ENCODE data around the gene SEC14L5. TPM values are rescaled to one million over a fixed set of nuclear protein-coding genes. Genes with fewer than 3 reads are reported as not detected.

The SEC14L5 gene
- total RNA-seq (2012; rRNA removed): under 0.01 TPM in 2 replicates

DNA sequence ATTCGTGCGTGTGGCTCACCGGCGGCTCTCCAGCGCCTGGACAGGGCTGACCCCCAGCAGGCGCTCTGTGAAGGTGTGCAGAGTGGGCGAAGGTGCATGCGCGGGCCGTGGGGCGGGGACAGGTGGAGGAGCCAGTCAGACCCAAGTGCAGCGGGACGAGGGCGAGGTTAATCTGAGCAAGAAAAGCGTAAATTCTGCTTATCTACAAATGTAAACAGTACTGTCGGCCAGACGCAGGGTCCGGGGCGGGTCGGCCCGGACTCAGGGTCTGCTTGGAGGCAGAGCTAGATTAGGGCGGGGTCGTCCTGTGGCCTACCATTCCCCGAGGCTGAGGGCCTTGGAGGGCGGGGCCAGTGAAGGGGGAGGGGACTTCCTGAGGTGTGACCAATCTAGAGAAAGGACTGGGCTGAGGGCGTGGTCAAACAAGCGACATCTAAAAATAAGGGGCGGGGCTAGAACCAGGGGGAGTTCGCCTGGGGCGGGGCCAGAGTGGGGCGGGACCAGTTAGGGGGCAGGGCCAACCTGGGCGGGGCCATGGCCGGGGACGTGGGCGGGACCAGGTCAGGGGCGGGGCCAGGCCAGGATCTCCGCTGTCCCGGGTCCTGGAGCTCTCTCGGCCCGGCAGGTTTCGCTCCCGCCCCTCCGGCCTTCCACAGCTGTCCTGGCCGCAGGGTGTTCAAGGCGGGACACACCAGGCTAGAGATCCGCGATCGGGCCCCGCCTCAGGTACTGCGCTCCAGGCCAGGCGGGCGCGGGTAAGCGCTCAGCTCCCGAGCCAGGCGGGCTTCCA, at the start of gene SEC14L5:
Gene SEC14L5 (plus strand): TSS at position 611 of the 790 bp plus-strand sequence. CDS start 994 bp downstream, outside the sequence.
- H3K36me3 ChIP-seq (ENCODE audit: insufficient read depth, low read length): no peaks in the 10 kb centered on the region
- peak within 1 kb of the TSS; percentile 74 for H3K4me3 ChIP-seq (ENCODE audit: low read length)
- H3K4me2 ChIP-seq (ENCODE audit: low read length): peak within 1 kb of the TSS; percentile 97
- H3K4me1 ChIP-seq (ENCODE audit: control insufficient read depth, insufficient read depth, low read length): peaks cover 14% of the 10 kb centered on the region
- H3K9ac ChIP-seq (ENCODE audit: low read depth, low read length): peak within 1 kb of the TSS; percentile 63
- no peaks in the 10 kb centered on the region for H3K9me3 ChIP-seq (replicated peaks; ENCODE audit: low read length)
- peaks cover 23% of the 10 kb centered on the region for H3K27me3 ChIP-seq (ENCODE audit: control insufficient read depth, insufficient read depth, low read length)

DNA sequence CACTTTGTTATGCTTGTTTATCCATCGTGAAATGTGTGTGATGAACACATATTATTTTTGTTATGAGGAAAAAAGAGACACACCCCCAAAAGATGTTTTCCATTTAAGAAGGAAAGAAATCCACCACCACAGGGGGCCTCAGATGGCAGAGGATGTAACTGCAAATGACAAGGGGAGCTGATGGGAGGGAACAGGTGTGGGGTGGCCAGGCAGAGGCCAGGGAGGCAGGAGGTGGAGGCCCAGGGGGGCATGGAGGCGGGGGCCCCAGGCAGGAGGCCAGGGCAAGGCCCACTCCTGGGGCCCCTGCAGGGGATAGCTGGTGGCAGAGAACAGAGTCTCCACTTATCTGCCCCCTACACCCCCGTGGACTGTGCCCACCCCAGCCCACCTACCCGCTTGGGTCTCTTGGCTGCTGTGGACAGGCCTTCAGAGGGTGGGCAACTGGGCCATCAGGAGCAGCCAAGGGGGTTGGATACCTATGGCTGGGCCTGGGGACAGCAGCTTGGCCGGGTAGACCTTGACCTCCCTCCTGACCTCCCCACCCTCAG, 49.2 kb upstream of the SEC14L5 start:
- H3K9me3 ChIP-seq (replicated peaks; ENCODE audit: low read length): no peaks in the 10 kb centered on the region
- no peaks in the 10 kb centered on the region for H3K4me1 ChIP-seq (ENCODE audit: control insufficient read depth, insufficient read depth, low read length)
- no peak overlapping the region for H3K9ac ChIP-seq (ENCODE audit: low read depth, low read length)
- no peak overlapping the region for H3K4me2 ChIP-seq (ENCODE audit: low read length)
- peaks cover 19% of the 10 kb centered on the region for H3K27me3 ChIP-seq (ENCODE audit: control insufficient read depth, insufficient read depth, low read length)
- no peak overlapping the region for H3K4me3 ChIP-seq (ENCODE audit: low read length)
- H3K36me3 ChIP-seq (ENCODE audit: insufficient read depth, low read length): no peaks in the 10 kb centered on the region

DNA sequence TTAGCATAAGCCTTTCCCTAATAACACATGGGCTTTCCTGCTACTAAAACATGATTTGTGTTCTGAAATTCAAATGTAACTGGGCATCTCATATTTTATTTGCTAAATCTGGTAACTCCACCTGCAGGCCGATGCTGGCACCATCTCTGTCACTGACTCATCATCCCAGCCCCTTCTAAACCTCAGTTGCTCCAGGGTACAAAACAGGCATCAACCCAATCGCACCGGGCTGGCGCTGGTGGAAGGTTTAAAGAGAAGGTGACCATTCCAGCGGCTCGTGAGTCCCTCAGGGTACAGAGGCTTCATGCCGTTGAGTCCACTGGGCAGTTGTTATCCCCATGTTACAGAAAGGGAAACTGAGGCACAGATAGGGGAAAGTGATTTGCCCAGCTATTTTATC, 48.3 kb upstream of the SEC14L5 start:
- Histone ChIP-seq H3K4me3 (ENCODE audit: low read length) (no peak overlapping the region), H3K36me3 (ENCODE audit: insufficient read depth, low read length) (no peaks in the 10 kb centered on the region), H3K27me3 (ENCODE audit: control insufficient read depth, insufficient read depth, low read length) (peaks cover 11% of the 10 kb centered on the region), H3K4me2 (ENCODE audit: low read length) (no peak overlapping the region), H3K9ac (ENCODE audit: low read depth, low read length) (no peak overlapping the region), H3K9me3 (replicated peaks; ENCODE audit: low read length) (no peaks in the 10 kb centered on the region), H3K4me1 (ENCODE audit: control insufficient read depth, insufficient read depth, low read length) (peaks cover under 1% of the 10 kb centered on the region)

DNA sequence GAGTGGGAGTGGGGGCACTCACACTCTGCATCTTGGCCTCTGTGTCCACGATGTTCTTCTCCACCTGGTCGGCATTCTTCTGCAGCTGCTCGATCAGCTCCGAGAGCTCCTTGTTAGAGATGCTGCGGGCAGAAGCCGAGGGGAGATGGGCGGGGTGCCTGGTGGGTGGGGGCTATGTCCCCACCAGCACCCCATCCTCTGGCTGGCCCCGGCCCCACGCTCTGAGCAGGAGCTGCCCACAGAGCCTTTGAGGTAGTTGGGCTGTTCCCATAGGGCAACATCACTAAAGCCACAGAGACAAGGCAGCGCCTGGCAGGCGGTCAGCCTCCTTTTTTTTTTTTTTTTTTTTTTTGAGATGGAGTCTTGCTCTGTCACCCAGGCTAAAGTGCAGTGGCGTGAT, 47.3 kb upstream of the SEC14L5 start:
- H3K4me3 ChIP-seq (ENCODE audit: low read length): no peak overlapping the region
- H3K9ac ChIP-seq (ENCODE audit: low read depth, low read length): no peak overlapping the region
- H3K4me2 ChIP-seq (ENCODE audit: low read length): no peak overlapping the region
- H3K27me3 ChIP-seq (ENCODE audit: control insufficient read depth, insufficient read depth, low read length): peaks cover 8% of the 10 kb centered on the region
- H3K36me3 ChIP-seq (ENCODE audit: insufficient read depth, low read length): no peaks in the 10 kb centered on the region
- peaks cover 9% of the 10 kb centered on the region for H3K4me1 ChIP-seq (ENCODE audit: control insufficient read depth, insufficient read depth, low read length)
- H3K9me3 ChIP-seq (replicated peaks; ENCODE audit: low read length): no peaks in the 10 kb centered on the region

DNA sequence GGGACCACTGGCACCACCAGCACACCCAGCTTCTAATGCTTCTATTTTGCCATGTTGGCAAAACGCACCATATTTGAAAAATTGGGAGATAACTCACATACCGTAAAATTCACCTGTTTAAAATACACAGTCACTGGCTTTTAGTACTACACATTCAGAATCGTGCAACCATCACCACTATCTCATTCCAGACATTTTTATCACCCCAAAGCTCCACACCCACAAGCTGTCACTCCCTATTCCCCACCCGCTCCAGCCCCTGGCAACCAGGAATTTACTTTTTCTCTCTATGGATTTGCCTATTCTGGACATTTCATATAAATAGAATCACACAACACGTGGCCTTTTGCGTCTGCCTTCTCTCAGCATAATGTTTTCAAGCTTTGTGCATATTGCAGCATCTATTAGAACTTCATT, 46.2 kb upstream of the SEC14L5 start:
- Histone ChIP-seq H3K4me3 (ENCODE audit: low read length) (no peak overlapping the region), H3K36me3 (ENCODE audit: insufficient read depth, low read length) (no peaks in the 10 kb centered on the region), H3K9ac (ENCODE audit: low read depth, low read length) (no peak overlapping the region), H3K27me3 (ENCODE audit: control insufficient read depth, insufficient read depth, low read length) (peaks cover 8% of the 10 kb centered on the region), H3K4me2 (ENCODE audit: low read length) (no peak overlapping the region), H3K9me3 (replicated peaks; ENCODE audit: low read length) (no peaks in the 10 kb centered on the region), H3K4me1 (ENCODE audit: control insufficient read depth, insufficient read depth, low read length) (peaks cover 16% of the 10 kb centered on the region)

DNA sequence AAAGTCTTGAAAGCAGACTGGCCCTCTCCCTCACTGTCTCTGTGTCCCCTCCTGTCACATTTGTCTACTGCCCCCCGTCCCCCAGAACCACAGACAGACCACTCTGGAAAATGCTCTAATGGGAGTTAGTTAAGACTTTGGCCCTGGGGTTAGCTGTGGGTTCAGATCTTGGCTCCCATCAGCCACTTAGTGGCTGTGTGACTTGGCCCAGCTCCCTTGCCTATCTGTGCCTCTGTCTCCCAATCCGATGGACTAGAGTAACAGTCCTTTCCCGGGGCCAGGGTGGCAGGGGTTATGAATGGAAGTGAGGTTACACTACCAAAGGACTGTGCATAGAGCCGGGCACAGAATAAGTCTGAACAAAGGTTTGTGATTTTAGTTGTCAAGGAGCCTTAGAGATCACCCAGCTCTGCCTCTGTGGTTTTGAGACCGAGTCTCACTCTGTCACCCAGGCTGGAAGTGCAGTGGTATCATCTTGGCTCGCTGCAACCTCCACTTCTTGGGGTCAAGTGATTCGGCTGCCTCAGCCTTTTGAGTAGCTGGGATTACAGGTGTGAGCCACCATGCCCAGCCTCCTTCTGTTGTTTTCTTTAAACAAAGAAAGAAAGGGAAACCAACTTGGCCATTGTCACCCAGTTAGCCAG, 44.9 kb upstream of the SEC14L5 start:
- H3K9me3 ChIP-seq (replicated peaks; ENCODE audit: low read length): no peaks in the 10 kb centered on the region
- H3K9ac ChIP-seq (ENCODE audit: low read depth, low read length): no peak overlapping the region
- H3K27me3 ChIP-seq (ENCODE audit: control insufficient read depth, insufficient read depth, low read length): peaks cover 8% of the 10 kb centered on the region
- H3K36me3 ChIP-seq (ENCODE audit: insufficient read depth, low read length): no peaks in the 10 kb centered on the region
- H3K4me2 ChIP-seq (ENCODE audit: low read length): no peak overlapping the region
- H3K4me1 ChIP-seq (ENCODE audit: control insufficient read depth, insufficient read depth, low read length): peaks cover 23% of the 10 kb centered on the region
- no peak overlapping the region for H3K4me3 ChIP-seq (ENCODE audit: low read length)

DNA sequence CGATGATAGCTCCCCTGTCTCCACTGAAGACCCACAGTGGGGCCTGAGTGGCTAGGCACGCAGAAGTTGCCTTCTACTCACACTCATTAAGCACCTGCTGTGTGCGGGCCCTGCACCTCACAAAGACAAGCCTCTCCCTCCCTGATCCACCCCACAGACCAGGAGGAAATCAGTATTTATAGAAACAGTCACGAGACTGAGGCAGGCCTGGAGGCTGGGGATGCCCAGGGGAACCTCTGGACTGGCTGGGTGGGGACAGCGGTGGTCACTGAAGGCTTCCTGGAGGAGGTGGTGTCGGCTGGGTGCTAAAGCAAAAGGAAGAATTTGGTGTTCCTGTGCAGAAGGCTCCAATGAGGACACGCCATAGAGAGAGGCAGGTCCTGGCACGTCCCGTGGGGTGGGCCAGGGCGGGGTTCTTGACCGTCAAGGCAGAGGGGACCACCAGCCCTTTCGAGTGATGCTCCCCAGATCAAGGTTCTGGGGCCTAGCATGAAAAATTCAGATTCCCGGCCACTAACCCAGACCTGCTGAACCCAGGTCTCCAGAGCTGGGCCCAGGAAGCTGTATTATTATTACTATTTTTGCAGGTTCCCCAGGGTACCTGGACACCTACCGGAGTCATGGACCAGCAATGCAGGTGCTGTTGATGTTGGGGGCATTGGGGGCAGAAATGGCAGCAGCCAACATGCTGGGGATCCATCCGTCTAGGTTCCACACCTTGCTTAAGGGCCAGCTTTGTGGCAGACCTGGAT, 44.2 kb upstream of the SEC14L5 start:
- H3K4me1 ChIP-seq (ENCODE audit: control insufficient read depth, insufficient read depth, low read length): peaks cover 23% of the 10 kb centered on the region
- H3K36me3 ChIP-seq (ENCODE audit: insufficient read depth, low read length): no peaks in the 10 kb centered on the region
- H3K27me3 ChIP-seq (ENCODE audit: control insufficient read depth, insufficient read depth, low read length): peaks cover 8% of the 10 kb centered on the region
- no peak overlapping the region for H3K4me2 ChIP-seq (ENCODE audit: low read length)
- H3K4me3 ChIP-seq (ENCODE audit: low read length): no peak overlapping the region
- no peaks in the 10 kb centered on the region for H3K9me3 ChIP-seq (replicated peaks; ENCODE audit: low read length)
- H3K9ac ChIP-seq (ENCODE audit: low read depth, low read length): no peak overlapping the region

DNA sequence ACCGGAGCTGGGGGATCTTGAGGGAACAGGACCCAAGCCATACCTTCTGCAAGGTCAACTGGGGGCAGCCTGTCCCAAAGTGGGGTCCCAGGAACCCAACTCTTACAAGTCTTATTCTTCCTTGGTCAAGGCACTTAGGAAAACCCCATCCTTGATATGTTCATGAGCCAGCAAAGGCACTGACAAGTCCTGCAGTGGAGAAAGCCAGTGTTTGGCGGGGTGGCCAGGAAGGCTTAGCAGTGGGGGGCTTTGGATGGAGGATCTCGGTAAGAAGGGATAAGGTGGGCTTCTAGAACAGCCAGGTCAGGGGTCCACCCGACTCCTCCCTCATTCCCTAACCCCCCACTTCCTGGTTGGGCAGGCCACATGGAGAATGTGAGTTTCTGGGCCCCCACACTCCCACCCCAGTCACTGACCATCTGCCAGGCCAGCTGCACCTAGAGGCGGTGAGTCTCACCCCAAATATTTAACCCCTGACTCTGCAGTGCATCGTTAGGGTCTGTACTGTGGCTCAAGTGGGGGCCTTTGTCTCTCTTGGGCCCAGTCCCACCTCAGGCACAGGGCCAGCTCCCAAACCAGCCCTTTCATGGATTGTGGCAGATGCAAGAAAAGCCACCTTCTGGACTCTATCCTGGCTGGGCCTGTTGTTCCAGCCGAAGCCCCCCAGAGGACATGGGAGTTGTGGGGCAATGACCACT, 43.5 kb upstream of the SEC14L5 start:
- Histone ChIP-seq H3K36me3 (ENCODE audit: insufficient read depth, low read length) (no peaks in the 10 kb centered on the region), H3K4me2 (ENCODE audit: low read length) (no peak overlapping the region), H3K9me3 (replicated peaks; ENCODE audit: low read length) (no peaks in the 10 kb centered on the region), H3K4me1 (ENCODE audit: control insufficient read depth, insufficient read depth, low read length) (peaks cover 23% of the 10 kb centered on the region), H3K4me3 (ENCODE audit: low read length) (no peak overlapping the region), H3K9ac (ENCODE audit: low read depth, low read length) (no peak overlapping the region), H3K27me3 (ENCODE audit: control insufficient read depth, insufficient read depth, low read length) (peaks cover 8% of the 10 kb centered on the region)

DNA sequence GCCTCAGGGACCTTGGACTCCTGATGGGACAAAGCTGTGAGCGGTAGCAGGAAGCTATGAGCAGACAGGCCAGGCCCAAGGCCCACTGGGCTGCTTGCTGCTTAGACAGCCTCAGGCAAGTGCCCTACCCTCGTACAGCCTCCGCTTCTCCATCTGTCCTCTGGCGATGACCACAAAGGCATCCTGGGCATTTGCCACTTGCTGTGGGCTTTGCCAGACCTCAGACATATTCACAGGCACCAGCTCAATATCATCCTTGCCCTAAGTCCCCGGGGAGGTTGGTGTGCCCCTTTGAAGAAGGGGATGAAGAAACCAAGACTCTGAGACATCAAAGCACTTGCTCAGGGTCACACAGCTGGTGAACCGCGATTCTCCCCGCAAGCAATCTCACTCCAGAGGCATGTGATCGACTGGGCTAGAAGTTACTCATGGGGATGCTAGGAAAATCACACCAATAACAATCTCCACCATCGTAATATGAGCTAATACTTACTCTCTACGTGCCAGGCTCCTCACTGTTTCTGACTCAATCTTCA, 42.8 kb upstream of the SEC14L5 start:
- Histone ChIP-seq H3K9ac (ENCODE audit: low read depth, low read length) (no peak overlapping the region), H3K36me3 (ENCODE audit: insufficient read depth, low read length) (no peaks in the 10 kb centered on the region), H3K4me1 (ENCODE audit: control insufficient read depth, insufficient read depth, low read length) (peaks cover 23% of the 10 kb centered on the region), H3K9me3 (replicated peaks; ENCODE audit: low read length) (no peaks in the 10 kb centered on the region), H3K4me3 (ENCODE audit: low read length) (no peak overlapping the region), H3K4me2 (ENCODE audit: low read length) (no peak overlapping the region), H3K27me3 (ENCODE audit: control insufficient read depth, insufficient read depth, low read length) (peaks cover 4% of the 10 kb centered on the region)

DNA sequence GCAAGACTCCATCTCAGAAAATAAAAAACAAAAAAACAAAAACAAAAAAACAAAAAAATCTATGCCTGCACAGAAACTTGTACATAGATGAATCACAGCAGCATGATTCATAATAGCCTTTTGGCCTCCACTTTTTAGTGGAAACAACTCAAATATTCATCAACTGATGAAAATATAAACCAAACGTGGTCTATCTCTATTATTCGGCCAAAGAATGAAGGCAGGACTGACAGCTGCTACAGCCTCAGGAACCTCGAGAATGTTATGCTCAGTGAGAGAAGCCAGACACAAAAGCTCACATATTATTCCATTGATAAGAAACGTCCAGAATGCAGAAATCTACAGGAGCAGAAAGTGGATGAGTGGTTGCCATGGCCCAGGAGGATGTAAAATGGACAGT, 41.0 kb upstream of the SEC14L5 start:
- H3K9ac ChIP-seq (ENCODE audit: low read depth, low read length): no peak overlapping the region
- no peaks in the 10 kb centered on the region for H3K36me3 ChIP-seq (ENCODE audit: insufficient read depth, low read length)
- no peaks in the 10 kb centered on the region for H3K9me3 ChIP-seq (replicated peaks; ENCODE audit: low read length)
- H3K4me2 ChIP-seq (ENCODE audit: low read length): peak overlapping the region; percentile 20
- peaks cover 23% of the 10 kb centered on the region for H3K4me1 ChIP-seq (ENCODE audit: control insufficient read depth, insufficient read depth, low read length)
- peaks cover 10% of the 10 kb centered on the region for H3K27me3 ChIP-seq (ENCODE audit: control insufficient read depth, insufficient read depth, low read length)
- H3K4me3 ChIP-seq (ENCODE audit: low read length): no peak overlapping the region

All from skeletal muscle satellite cell (primary cell).